Activated naive CD4-positive, alpha-beta T cell treated with anti-CD3 and anti-CD28 coated beads for 36 hours (primary cell): ENCODE data around the gene CASK. TPM values are rescaled to one million over a fixed set of nuclear protein-coding genes. Genes with fewer than 3 reads are reported as not detected.

Source experiments
- CTCF ChIA-PET: fragments of 350-600 bp; sonication (Branson Sonifier 250); formaldehyde crosslinking; loops from one replicate; lab custom pipeline; 2021; ENCODE audit warnings: antibody characterized with exemption; lab: Charles Lee
- DNase-seq: peaks from one replicate; pipeline ENCODE4 v3.0.0-alpha.2; 2020
- H3K27ac Mint-ChIP-seq: one replicate; pipeline ENCODE4 v1.8.0; 2021; ENCODE audit warnings: mild to moderate bottlenecking, mixed read lengths
- H3K27me3 Mint-ChIP-seq: one replicate; pipeline ENCODE4 v1.8.0; 2021; ENCODE audit warnings: low read depth, mixed read lengths
- H3K36me3 Mint-ChIP-seq: one replicate; pipeline ENCODE4 v1.8.0; 2021; ENCODE audit warnings: low read depth, mixed read lengths
- H3K4me1 Mint-ChIP-seq: one replicate; pipeline ENCODE4 v1.8.0; 2021; ENCODE audit warnings: low read depth, mixed read lengths
- H3K4me3 Mint-ChIP-seq: one replicate; pipeline ENCODE4 v1.8.0; 2021; ENCODE audit warnings: mild to moderate bottlenecking, moderate library complexity, mixed read lengths
- H3K9me3 Mint-ChIP-seq: one replicate; pipeline ENCODE4 v1.8.0; 2021; ENCODE audit warnings: mixed read lengths
- intact Hi-C: fragments of 100-400 bp; cut with micrococcal nuclease; formaldehyde crosslinking; loops from one replicate; pipeline ENCODE4 v1.15.1; 2023
- total RNA-seq, 2 experiments: library from RNA; stranded (reverse); gene quantifications; one replicate each; pipeline ENCODE4 v1.2.3, GENCODE V29; 2021

Gene CASK
- total RNA-seq, 2 experiments from 2014 or later = 15.4 to 18.9 TPM

DNA sequence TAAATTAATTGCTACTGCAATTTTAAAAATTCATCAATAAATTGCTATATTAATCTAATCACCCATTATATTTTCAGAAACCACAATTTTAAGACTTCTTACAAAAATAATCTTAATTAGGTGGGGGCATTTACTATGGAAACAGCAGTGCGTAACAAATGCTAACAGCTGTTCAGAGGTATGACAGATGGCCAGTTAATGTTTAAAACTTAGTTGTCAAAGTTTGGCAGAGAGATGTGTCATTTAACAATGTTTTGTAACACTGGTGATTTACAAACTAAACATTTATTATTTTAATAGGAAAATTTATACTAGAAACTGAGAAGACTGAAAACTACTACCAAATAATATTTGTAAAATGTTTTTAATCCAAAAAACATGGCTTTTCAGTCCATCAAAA is 319.8 kb downstream of the CASK start:
- no peak for DNase-seq
- Mint-ChIP-seq H3K27ac (no peak overlapping the region), H3K4me3 (no peak overlapping the region), H3K4me1 (no peaks in the 10 kb centered on the region), H3K9me3 (no peaks in the 10 kb centered on the region), H3K36me3 (peaks cover 5% of the 10 kb centered on the region), H3K27me3 (no peaks in the 10 kb centered on the region)
- intact Hi-C loops = no loop called here
- CTCF ChIA-PET = no interaction called here

DNA sequence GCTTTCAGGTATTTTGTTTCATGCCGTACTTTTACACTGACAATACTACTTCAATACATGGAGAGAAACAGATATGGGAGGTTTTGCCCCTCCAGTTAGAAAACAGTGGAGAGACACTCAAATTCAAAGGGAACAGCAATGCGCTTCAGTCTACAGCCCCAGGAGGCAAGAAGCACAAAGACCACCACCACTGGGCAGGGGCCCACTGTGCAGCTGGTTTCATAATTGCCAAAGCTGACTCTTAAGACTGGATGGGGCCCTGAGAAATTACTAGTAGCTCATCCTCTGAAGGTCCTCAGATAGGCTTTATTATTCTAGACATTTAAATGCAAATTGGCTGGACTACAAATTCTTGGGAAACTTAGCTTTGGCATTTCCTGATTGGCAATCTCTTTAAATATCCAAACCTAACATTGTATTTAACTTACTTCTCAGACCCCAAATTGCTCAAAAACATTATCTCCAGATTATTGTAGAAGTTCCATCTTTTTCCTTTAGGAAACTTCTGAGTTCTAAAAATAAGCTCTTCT is 320.5 kb downstream of the CASK start:
- no peaks in the 10 kb centered on the region for H3K9me3 Mint-ChIP-seq
- no peak overlapping the region for H3K27ac Mint-ChIP-seq
- intact Hi-C loops = no loop called here

DNA sequence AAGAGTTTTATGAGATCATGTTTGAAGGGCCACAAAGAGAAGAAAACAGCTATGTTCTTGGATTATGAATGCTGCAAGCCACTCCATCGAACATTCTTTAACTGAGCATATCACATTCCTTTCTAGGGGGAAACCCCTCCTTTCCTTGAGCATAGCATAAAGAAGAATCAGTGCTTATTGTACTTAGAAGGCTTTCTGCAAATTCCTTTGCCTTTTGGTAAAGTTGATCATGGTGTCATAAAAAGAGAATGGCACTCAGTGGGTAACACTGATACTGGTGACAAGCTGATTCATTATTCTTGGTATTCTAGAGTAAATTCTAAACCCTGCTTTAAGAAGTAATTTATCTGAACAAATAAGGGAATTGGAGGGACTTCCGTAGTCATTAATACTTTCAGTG is 323.1 kb downstream of the CASK start:
- intact Hi-C loops = no loop called here
- Mint-ChIP-seq H3K9me3 (no peaks in the 10 kb centered on the region), H3K27ac (no peak overlapping the region), H3K27me3 (no peaks in the 10 kb centered on the region), H3K4me3 (no peak overlapping the region), H3K4me1 (peaks cover 4% of the 10 kb centered on the region), H3K36me3 (no peaks in the 10 kb centered on the region)
- CTCF ChIA-PET = no interaction called here
- DNase-seq = no peak

More for the DNA sequence above, 320.5 kb downstream of the CASK start:
- Mint-ChIP-seq H3K36me3 (peaks cover 3% of the 10 kb centered on the region), H3K4me1 (no peaks in the 10 kb centered on the region), H3K27me3 (no peaks in the 10 kb centered on the region), H3K4me3 (no peak overlapping the region)
- no peak for DNase-seq
- CTCF ChIA-PET = no interaction called here

DNA sequence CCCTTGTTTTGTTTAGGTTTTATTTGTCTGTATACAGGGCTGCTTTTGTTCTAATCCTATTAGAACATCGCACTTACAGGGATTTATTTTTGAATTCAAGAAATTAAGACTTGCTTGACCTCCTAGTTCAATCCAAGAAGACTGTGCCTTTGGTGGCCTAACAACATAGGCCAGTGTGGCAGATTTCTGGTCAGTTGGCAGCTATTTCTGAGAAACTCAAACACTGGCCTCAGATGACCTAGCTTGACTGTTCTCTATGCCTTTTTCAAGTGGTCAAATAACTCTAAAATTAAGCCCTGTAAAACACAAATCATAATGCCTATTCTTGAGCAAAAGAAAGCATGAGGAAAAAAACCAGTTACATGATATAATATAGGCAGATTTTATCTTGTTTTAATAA is 323.8 kb downstream of the CASK start:
- Mint-ChIP-seq H3K4me1 (peaks cover 4% of the 10 kb centered on the region), H3K4me3 (no peak overlapping the region), H3K36me3 (no peaks in the 10 kb centered on the region), H3K27me3 (no peaks in the 10 kb centered on the region), H3K27ac (no peak overlapping the region), H3K9me3 (no peaks in the 10 kb centered on the region)
- no peak for DNase-seq
- CTCF ChIA-PET = no interaction called here
- intact Hi-C loops = no loop called here

DNA sequence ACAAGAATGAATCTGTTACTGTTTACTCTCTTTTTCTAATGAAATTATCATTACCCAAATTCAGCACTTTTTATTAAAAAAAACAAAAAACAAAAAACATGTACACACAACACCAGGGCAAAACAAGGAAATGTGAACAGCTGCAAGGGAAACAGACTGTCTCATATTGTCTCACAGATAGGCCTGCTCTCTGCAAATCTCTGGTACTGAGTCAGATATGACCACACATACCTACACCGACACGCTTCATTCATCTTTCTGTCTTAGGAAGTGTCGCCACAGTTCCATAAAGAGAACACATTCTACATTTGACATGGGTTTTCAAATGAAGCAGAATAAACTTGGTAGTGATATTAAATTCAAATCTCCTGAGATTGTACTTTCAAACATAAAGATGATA is 326.8 kb downstream of the CASK start:
- intact Hi-C loops = no loop called here
- peaks cover 4% of the 10 kb centered on the region for H3K4me1 Mint-ChIP-seq
- H3K36me3 Mint-ChIP-seq = no peaks in the 10 kb centered on the region
- no peak overlapping the region for H3K27ac Mint-ChIP-seq
- CTCF ChIA-PET = no interaction called here
- H3K27me3 Mint-ChIP-seq = no peaks in the 10 kb centered on the region
- H3K9me3 Mint-ChIP-seq = no peaks in the 10 kb centered on the region
- no peak overlapping the region for H3K4me3 Mint-ChIP-seq
- no peak for DNase-seq

DNA sequence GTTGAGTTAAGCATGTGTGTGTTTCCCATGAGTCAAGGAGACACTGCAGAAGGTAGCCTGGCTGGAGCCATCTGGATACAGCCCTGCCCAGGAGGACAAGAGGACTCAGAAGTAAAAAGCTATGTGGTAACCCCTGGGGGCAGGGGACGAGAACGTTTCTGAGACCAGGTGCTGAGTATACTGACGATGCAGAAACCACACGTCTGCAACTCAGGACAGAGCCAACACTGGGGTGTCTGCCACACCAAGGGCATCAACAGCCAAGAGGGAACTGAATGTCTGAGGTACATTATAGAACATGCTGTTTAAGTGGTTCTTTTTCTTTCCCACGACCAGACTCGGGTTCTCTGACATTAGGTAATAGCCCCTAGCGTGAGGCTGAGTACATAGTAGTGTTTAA is 328.7 kb downstream of the CASK start:
- Mint-ChIP-seq H3K4me3 (no peak overlapping the region), H3K36me3 (no peaks in the 10 kb centered on the region), H3K9me3 (no peaks in the 10 kb centered on the region), H3K27ac (no peak overlapping the region), H3K27me3 (no peaks in the 10 kb centered on the region), H3K4me1 (peaks cover 4% of the 10 kb centered on the region)
- intact Hi-C loops = no loop called here
- CTCF ChIA-PET = interaction anchor here (0.7 kb wide), 1 partner anchor 1662 kb away, joined by 3 read pairs; no protein-coding TSS in a partner anchor
- DNase-seq = no peak

DNA sequence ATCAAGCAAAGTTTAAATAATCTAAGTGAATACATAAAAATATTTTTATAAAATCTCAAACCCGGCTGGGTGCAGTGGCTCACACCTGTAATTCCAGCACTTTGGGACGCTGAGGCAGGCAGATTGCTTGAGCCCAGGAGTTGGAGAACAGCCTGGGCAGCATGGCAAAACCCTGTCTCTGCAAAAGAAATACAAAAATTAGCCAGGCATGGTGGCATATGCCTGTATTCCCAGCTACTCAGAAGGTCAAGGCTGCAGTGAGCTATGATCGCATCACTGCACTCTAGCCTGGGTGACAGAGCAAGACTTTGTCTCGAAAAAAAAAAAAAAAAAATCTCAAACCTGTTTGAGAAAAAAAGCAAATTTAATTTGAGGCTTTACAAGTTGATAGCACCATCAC is 331.4 kb downstream of the CASK start:
- no peaks in the 10 kb centered on the region for H3K36me3 Mint-ChIP-seq
- CTCF ChIA-PET = no interaction called here
- H3K4me1 Mint-ChIP-seq = peaks cover 3% of the 10 kb centered on the region
- intact Hi-C loops = no loop called here
- no peak overlapping the region for H3K27ac Mint-ChIP-seq
- H3K4me3 Mint-ChIP-seq = no peak overlapping the region
- no peak for DNase-seq
- no peaks in the 10 kb centered on the region for H3K9me3 Mint-ChIP-seq
- no peaks in the 10 kb centered on the region for H3K27me3 Mint-ChIP-seq

DNA sequence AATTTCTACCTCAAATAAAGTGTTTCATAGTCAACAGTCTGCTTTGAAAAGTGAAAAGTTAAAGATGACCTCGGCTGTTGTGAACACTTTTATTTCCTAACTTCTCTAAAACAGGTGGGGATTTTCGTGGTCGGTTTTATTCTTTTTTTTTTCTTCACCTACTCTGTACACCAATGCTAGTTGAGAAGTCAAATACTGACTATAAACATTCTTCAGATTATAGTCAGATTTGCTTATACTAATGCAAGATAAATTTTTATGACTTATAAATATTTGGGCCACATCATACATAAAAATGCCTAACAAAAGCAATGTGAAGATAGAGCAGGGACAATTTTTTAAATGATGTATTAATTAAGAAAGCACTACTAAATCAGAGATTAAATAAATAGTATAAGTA is 332.7 kb downstream of the CASK start:
- Mint-ChIP-seq H3K4me3 (no peak overlapping the region), H3K27me3 (no peaks in the 10 kb centered on the region), H3K27ac (no peak overlapping the region), H3K36me3 (no peaks in the 10 kb centered on the region), H3K9me3 (no peaks in the 10 kb centered on the region), H3K4me1 (no peaks in the 10 kb centered on the region)
- CTCF ChIA-PET = no interaction called here
- intact Hi-C loops = no loop called here
- no peak for DNase-seq

DNA sequence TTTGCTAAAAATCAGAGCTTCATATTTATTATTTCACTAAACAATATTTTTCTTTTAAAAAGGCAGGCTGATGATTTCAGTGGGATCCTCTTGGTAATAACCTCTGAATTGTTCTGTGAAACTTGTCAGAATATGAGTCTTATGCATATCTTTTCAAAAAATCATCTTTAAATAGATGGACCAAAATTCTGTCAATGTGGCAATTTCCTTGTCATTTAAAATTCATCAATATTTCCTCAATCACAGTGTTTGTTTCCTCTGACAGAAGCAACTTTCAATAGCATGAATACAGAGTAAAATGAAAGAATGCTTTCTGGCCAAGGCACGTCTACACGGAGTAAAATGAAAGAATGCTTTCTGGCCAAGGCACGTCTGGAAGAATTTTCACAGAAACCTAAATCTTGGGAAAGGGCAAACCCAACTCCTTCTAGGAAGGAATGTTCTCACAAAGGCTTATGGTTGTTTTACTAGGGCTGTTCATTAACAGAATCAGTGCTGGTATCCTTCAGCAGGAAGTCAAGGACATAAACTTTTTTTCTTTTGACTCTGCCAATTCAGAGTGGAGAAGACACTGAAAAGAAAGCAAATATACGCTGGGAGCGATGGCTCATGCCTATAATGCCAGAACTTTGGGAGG is 333.6 kb downstream of the CASK start:
- H3K27me3 Mint-ChIP-seq = no peaks in the 10 kb centered on the region
- no peak overlapping the region for H3K4me3 Mint-ChIP-seq
- no peak for DNase-seq
- H3K9me3 Mint-ChIP-seq = no peaks in the 10 kb centered on the region
- intact Hi-C loops = no loop called here
- CTCF ChIA-PET = no interaction called here
- H3K36me3 Mint-ChIP-seq = no peaks in the 10 kb centered on the region
- no peaks in the 10 kb centered on the region for H3K4me1 Mint-ChIP-seq
- H3K27ac Mint-ChIP-seq = no peak overlapping the region

DNA sequence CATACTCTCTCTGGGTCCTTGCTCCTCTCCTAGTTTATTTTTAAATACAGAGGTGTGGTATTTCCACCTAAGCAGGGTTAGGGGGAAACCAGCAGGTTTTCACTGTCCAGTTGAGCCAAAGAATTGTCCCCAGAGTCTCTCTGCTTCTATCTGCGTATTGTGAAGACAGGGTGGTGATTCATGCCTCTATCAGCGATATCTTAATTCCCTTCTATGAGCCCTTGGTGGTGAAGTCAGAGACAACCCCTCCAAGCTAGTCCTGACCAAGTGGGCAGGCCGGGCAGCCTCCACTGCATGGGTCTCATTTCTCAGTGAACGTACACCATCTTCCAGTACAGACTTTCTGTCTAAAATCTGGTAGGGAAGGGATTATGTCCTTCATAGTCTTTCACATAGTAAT is 335.1 kb downstream of the CASK start:
- H3K27me3 Mint-ChIP-seq = no peaks in the 10 kb centered on the region
- DNase-seq = no peak
- no peaks in the 10 kb centered on the region for H3K9me3 Mint-ChIP-seq
- H3K4me1 Mint-ChIP-seq = no peaks in the 10 kb centered on the region
- H3K27ac Mint-ChIP-seq = no peak overlapping the region
- intact Hi-C loops = no loop called here
- H3K36me3 Mint-ChIP-seq = peaks cover 5% of the 10 kb centered on the region
- CTCF ChIA-PET = interaction anchor here (0.6 kb wide), 1 partner anchor 635 kb away, joined by 3 read pairs; no protein-coding TSS in a partner anchor
- no peak overlapping the region for H3K4me3 Mint-ChIP-seq

DNA sequence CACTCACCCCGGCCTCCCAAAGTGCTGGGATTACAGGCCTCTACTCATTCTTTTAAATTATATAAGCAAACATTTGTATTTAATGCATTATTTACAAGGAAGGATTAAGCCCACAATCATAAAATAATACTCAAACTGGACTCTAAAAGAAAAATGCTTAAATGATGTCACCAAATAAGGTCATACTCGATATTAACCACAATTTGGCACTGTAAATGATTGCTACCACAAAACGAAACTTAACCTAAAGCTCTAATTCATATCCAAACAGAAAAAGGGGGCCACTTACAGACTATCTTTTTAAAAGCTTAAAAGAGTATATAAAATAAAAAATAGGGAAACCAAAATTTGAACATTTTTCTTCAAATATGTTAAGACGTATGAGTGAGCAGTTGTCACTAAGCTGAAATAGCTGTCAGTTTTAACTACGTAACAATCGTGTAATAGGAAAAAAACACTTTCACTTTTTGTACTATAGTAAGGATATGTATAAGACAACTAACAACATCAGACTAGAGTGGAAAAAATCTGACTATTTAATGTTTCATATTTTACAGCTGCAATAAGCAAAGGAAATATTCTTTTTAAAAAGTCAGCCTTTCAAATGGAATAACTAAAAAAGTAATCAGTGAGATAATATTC is 342.8 kb downstream of the CASK start:
- Mint-ChIP-seq H3K27me3 (no peaks in the 10 kb centered on the region), H3K9me3 (peaks cover 2% of the 10 kb centered on the region), H3K4me3 (no peak overlapping the region), H3K4me1 (peaks cover 3% of the 10 kb centered on the region), H3K27ac (no peak overlapping the region), H3K36me3 (peaks cover 22% of the 10 kb centered on the region)
- DNase-seq = no peak
- CTCF ChIA-PET = interaction anchor here (0.6 to 0.7 kb wide), 2 partner anchors 127 to 161 kb away, joined by 3 read pairs; no protein-coding TSS in a partner anchor
- intact Hi-C loops = no loop called here

DNA sequence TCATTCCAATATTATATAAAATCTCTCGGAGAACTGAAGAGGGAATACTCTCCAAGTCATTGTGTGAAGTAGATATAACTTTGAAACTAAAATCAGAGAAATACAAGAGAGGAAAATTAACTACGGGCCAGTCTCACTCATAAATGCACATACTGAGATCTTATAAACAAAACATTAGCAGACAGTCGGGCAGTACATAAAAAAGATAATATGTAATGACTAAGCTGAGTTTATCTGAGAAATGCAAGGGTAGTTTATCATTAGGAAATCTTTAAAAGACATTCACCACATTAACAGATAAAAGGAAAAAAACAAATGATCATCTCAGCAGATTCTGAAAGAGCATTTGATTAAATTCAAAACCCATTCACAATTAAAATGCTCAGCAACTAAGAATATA is 359.5 kb downstream of the CASK start:
- Mint-ChIP-seq H3K27me3 (no peaks in the 10 kb centered on the region), H3K9me3 (peaks cover 1% of the 10 kb centered on the region), H3K4me1 (peaks cover 18% of the 10 kb centered on the region), H3K36me3 (peaks cover 9% of the 10 kb centered on the region), H3K4me3 (no peak overlapping the region), H3K27ac (no peak overlapping the region)
- intact Hi-C loops = no loop called here
- CTCF ChIA-PET = no interaction called here
- DNase-seq = no peak

DNA sequence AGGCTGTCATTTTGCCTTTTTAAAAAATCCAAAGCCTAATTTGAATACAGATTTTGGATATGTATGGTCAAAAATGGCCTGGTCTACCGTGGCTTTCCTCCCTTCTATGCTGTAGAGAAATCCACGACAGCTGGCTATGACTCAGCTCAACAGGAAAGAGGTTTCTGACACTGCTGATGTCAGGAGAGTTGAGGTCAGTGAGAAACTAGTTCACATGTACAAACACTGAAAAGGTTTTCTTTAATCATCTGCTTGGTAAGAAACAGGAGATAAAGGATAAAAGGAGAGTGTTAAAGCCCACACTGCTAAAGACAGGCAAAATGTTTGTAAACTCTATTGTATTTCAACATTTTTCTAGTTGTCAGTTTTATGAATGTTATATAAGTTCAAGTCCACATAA is 362.3 kb downstream of the CASK start:
- no peak overlapping the region for H3K4me3 Mint-ChIP-seq
- H3K27ac Mint-ChIP-seq = peak overlapping the region; percentile 41
- H3K27me3 Mint-ChIP-seq = no peaks in the 10 kb centered on the region
- CTCF ChIA-PET = interaction anchor here (0.7 to 0.9 kb wide), 2 partner anchors 147 to 171 kb away, joined by 3 to 4 read pairs; no protein-coding TSS in a partner anchor
- H3K9me3 Mint-ChIP-seq = no peaks in the 10 kb centered on the region
- intact Hi-C loops = loop anchor here (2.0 kb wide), 1 partner anchor 106 kb away; no protein-coding TSS in a partner anchor
- peaks cover 28% of the 10 kb centered on the region for H3K4me1 Mint-ChIP-seq
- peak; percentile 56 for DNase-seq
- peaks cover 4% of the 10 kb centered on the region for H3K36me3 Mint-ChIP-seq
